HepG2 (cell line): ENCODE data around the gene TMEM63C. TPM values are rescaled to one million over a fixed set of nuclear protein-coding genes. Genes with fewer than 3 reads are reported as not detected.
A peak's percentile ranks its signal among the peaks of the same experiment; 100 is the strongest.

Source experiments
- CREB3 ChIP-seq: sonication (generic); formaldehyde crosslinking; IDR thresholded peaks from 2 replicates; pipeline ENCODE4 v1.5.0; 2020; ENCODE audit warnings: missing genetic modification reagents
- ELF4 ChIP-seq: sonication (generic); formaldehyde crosslinking; IDR thresholded peaks from 2 replicates; pipeline ENCODE4 v1.5.0; 2020; ENCODE audit warnings: missing genetic modification reagents, mild to moderate bottlenecking, moderate library complexity, borderline replicate concordance
- HNRNPL ChIP-seq: fragments of 200-400 bp; formaldehyde crosslinking; IDR thresholded peaks from 2 replicates; pipeline ENCODE4 v1.6.1; 2017; ENCODE audit warnings: mild to moderate bottlenecking, low read depth, low read length
- NFIC ChIP-seq: IDR thresholded peaks from 2 replicates; pipeline ENCODE4 v1.6.1; 2012; ENCODE audit warnings: mild to moderate bottlenecking, low read length, inconsistent platforms
- NONO ChIP-seq, 2 experiments: fragments of 450-650 bp in 1 of 2; sonication (generic) in 1 of 2; formaldehyde crosslinking in 1 of 2; IDR thresholded peaks in 1 of 2; conservative IDR thresholded peaks in 1 of 2; 2 replicates each; pipeline versions ENCODE4 v1.6.1 to v1.8.0; 2017 to 2022; ENCODE audit warnings: mild to moderate bottlenecking in 1 of 2, missing genetic modification reagents in 1 of 2, moderate library complexity in 1 of 2
- POGZ ChIP-seq: sonication (generic); formaldehyde crosslinking; IDR thresholded peaks from 2 replicates; pipeline ENCODE4 v1.4.0; 2020; ENCODE audit warnings: mild to moderate bottlenecking, missing genetic modification reagents
- THAP11 ChIP-seq: IDR thresholded peaks from 2 replicates; pipeline ENCODE4 v1.6.1; 2016; ENCODE audit warnings: missing biosample characterization, missing genetic modification reagents
- TOE1 ChIP-seq: sonication (generic); formaldehyde crosslinking; IDR thresholded peaks from 2 replicates; pipeline ENCODE4 v1.4.0; 2020; ENCODE audit warnings: mild to moderate bottlenecking, missing genetic modification reagents
- ZMYM3 ChIP-seq: sonication (generic); formaldehyde crosslinking; IDR thresholded peaks from 2 replicates; pipeline ENCODE4 v1.5.1; 2020; ENCODE audit warnings: mild to moderate bottlenecking, missing genetic modification reagents
- ZNF282 ChIP-seq: fragments of 450-650 bp; IDR thresholded peaks from 2 replicates; pipeline ENCODE4 v1.6.1; 2018; ENCODE audit not compliant: partially characterized antibody
- ZNF318 ChIP-seq: sonication (generic); formaldehyde crosslinking; IDR thresholded peaks from 2 replicates; pipeline ENCODE4 v1.4.0; 2020; ENCODE audit warnings: mild to moderate bottlenecking, missing genetic modification reagents
- ZNF484 ChIP-seq: sonication (generic); formaldehyde crosslinking; IDR thresholded peaks from 2 replicates; pipeline ENCODE4 v1.5.1; 2020; ENCODE audit warnings: mild to moderate bottlenecking, low read depth, missing genetic modification reagents, borderline replicate concordance
- ZNF605 ChIP-seq: sonication (generic); formaldehyde crosslinking; IDR thresholded peaks from 2 replicates; pipeline ENCODE4 v1.8.0; 2022; ENCODE audit warnings: mild to moderate bottlenecking, missing genetic modification reagents
- ZNF691 ChIP-seq: sonication (generic); formaldehyde crosslinking; IDR thresholded peaks from 2 replicates; pipeline ENCODE4 v1.4.0; 2020; ENCODE audit warnings: missing genetic modification reagents, low read depth, mild to moderate bottlenecking, borderline replicate concordance
- ZNF790 ChIP-seq: sonication (generic); formaldehyde crosslinking; IDR thresholded peaks from 2 replicates; pipeline ENCODE4 v1.8.0; 2022; ENCODE audit warnings: missing genetic modification reagents, mild to moderate bottlenecking, borderline replicate concordance
- ZXDC ChIP-seq: sonication (generic); formaldehyde crosslinking; IDR thresholded peaks from 2 replicates; pipeline ENCODE4 v1.5.0; 2020; ENCODE audit warnings: mild to moderate bottlenecking, missing genetic modification reagents
- polyA plus RNA-seq, 8 experiments: library from polyadenylated mRNA; depleted of rRNA in 3 of 8; stranded (reverse) in 7 of 8; unstranded in 1 of 8; fragments of >200 nt; fragmentation: Illumina TruSeq in 4 of 8; extraction: Trizol in 4 of 8; gene quantifications; 2 replicates each; pipeline versions ENCODE4 v1.2.1 to v1.2.3, GENCODE V29; 2011 to 2016; ENCODE audit warnings: low read depth in 4 of 8, missing spikeins in 1 of 8, mixed read lengths in 1 of 8; ENCODE audit not compliant: insufficient read depth in 1 of 8
- total RNA-seq, 5 experiments: library from RNA; depleted of rRNA; stranded (reverse); fragments of >200 nt; fragmentation: Illumina TruSeq; extraction: Trizol; gene quantifications; 2 replicates each; pipeline ENCODE4 v1.2.3, GENCODE V29; 2016; ENCODE audit warnings: low read depth in 1 of 5

TMEM63C gene
- total and polyA plus RNA-seq, 2 of the 13 experiments (the other 11 are each of a cell fraction or from before 2014, with no cell fraction given): 0.17 to 0.27 TPM

GRCh38 chr14:77208291-77208978, 26.8 kb downstream of the TMEM63C start (continued):
- TF ChIP-seq HNRNPL (peak; percentile 97), ZMYM3 (CRISPR knock-in tag) (no peak), ZNF790 (CRISPR knock-in tag) (peak; percentile 67; the same call in 1 of the 2 replicates), ZNF484 (CRISPR knock-in tag) (peak; percentile 58; the same call in 1 of the 2 replicates), ZNF691 (CRISPR knock-in tag) (peak; percentile 66; the same call in 1 of the 2 replicates), ZXDC (CRISPR knock-in tag) (no peak; the same call in 1 of the 2 replicates), ZNF318 (CRISPR knock-in tag) (no peak), ZNF605 (CRISPR knock-in tag) (peak; percentile 88; the same call in 1 of the 2 replicates), CREB3 (CRISPR knock-in tag) (peak; percentile 89), NFIC (no peak), ELF4 (CRISPR knock-in tag) (no peak), ZNF282 (no peak), THAP11 (CRISPR knock-in tag) (peak; percentile 75), TOE1 (CRISPR knock-in tag) (no peak; the same call in 1 of the 2 replicates), NONO (IDR thresholded peaks at IDR 0.05) (no peak), NONO (CRISPR knock-in tag; conservative IDR thresholded peaks at IDR 0.05) (no peak), POGZ (CRISPR knock-in tag) (no peak)
